Skeletal muscle tissue (tissue), 4 donors: ENCODE data around the gene FRMD4A. TPM values are rescaled to one million over a fixed set of nuclear protein-coding genes. Genes with fewer than 3 reads are reported as not detected.
"Not testable (repeated sequence)": the region's sequence is repeated elsewhere in the genome, so short reads cannot be mapped to it uniquely, and the experiment has no call there.

Experiments
- H3K27ac ChIP-seq: one replicate; pipeline ENCODE4 v1.7.0; 2013; ENCODE audit warnings: mild to moderate bottlenecking, low read depth, low read length, inconsistent platforms
- H3K27me3 ChIP-seq, 3 donors: one replicate each; pipeline ENCODE4 v1.7.0; 2013; ENCODE audit warnings: low read length in 3 of 3; ENCODE audit not compliant: control insufficient read depth in 3 of 3, insufficient read depth in 3 of 3
- H3K36me3 ChIP-seq, 3 donors: one replicate each; pipeline ENCODE4 v1.7.0; 2013; ENCODE audit warnings: low read length in 3 of 3; ENCODE audit not compliant: control insufficient read depth in 3 of 3, insufficient read depth in 3 of 3
- H3K4me1 ChIP-seq, 3 donors: one replicate each; pipeline ENCODE4 v1.7.0; 2013; ENCODE audit warnings: low read length in 3 of 3, mild to moderate bottlenecking in 3 of 3; ENCODE audit not compliant: control insufficient read depth in 3 of 3, insufficient read depth in 3 of 3
- H3K4me3 ChIP-seq, 3 donors: one replicate each; pipeline ENCODE4 v1.7.0; 2013; ENCODE audit warnings: low read length in 3 of 3
- H3K9ac ChIP-seq, 3 donors: one replicate each; pipeline ENCODE4 v1.7.0; 2013; ENCODE audit warnings: low read length in 3 of 3, mild to moderate bottlenecking in 3 of 3, moderate library complexity in 2 of 3, low read depth in 1 of 3
- H3K9me3 ChIP-seq, 3 donors: one replicate each; pipeline ENCODE4 v1.7.0; 2013; ENCODE audit warnings: low read length in 3 of 3; ENCODE audit not compliant: control insufficient read depth in 3 of 3
- total RNA-seq: library from RNA; depleted of rRNA; stranded (reverse); fragments of >200 nt; gene quantifications from one replicate; pipeline ENCODE4 v1.2.3, GENCODE V29; 2014
- donor health status: Osteomylitis.

FRMD4A gene
- total RNA-seq, 1 donor from 2014 or later: 19.3 TPM

DNA sequence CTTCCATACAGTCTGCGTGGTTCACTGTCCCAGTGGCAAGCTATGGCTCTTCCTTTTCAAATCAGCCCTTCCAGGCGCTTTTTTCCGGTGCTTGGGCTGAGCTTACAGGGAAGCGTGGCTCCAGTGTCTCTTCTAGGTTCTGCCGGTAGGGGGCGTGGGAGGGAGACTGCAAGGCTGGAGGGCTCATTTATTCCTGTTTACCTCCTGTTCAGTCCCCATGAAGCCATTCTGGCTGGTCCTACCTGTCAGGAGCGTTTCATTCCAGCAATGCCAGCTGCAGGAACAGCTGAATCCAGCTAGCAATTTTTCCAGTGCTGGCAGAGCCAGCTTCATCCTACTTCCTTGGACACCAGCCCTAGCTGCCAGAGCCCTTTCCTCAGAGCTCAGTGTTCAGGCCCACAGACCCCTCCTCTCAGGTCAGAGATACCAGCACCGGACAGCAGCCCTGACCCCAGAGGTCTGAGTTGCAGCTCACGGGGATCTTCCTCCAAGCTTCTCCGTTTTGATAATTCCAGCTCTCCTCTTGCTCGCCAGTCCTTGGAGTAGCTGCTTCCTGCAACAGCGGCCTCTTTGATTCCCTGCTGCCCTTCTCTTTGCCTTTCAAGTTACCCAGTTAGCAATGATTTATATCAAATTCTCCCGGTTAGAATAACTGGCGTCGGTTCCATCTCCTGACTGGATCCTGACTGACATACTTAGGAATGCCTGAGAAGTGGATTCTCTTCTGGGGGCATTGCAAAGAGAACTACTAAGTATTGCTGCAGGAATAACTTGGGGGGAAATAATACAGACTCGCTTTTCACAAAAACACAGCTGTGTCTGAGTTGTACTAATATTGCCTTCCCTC is 129.8 kb downstream of the FRMD4A start:
- Histone ChIP-seq H3K9ac (no peak overlapping the region), H3K36me3 (no peaks in the 10 kb centered on the region), H3K27ac (no peak overlapping the region), H3K9me3 (peaks cover 0 to 2% (median 0%) of the 10 kb centered on the region in 3 donors), H3K4me3 (no peak overlapping the region), H3K4me1 (no peaks in the 10 kb centered on the region), H3K27me3 (peaks cover 5 to 39% (median 13%) of the 10 kb centered on the region in 3 donors)

DNA sequence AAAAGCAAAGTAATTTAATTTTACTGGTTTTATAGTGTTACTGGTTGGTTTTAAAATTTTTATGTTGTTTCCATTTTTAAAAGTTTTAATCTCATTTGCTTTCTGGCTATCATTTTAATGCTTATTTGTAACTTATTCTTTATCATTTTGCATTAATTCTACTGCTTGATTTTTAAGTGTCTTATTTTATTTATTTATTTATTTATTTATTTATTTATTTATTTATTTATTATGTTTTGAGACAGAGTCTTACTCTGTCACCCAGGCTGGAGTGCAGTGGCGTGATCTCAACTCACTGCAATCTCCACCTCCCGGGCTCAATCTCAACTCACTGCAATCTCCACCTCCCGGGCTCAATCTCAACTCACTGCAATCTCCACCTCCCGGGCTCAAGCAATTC is 131.6 kb downstream of the FRMD4A start:
- H3K9me3 ChIP-seq, H3K4me1 ChIP-seq, H3K9ac ChIP-seq, H3K27ac ChIP-seq, H3K4me3 ChIP-seq, H3K36me3 ChIP-seq: not testable (repeated sequence)
- H3K27me3 ChIP-seq: peaks cover 5 to 38% (median 14%) of the 10 kb centered on the region in 3 donors

GRCh38 chr10:14198078-14198477 is 132.6 kb downstream of the FRMD4A start:
- H3K4me3 ChIP-seq: no peak overlapping the region
- peaks cover 0 to 2% (median 0%) of the 10 kb centered on the region in 3 donors for H3K9me3 ChIP-seq
- H3K9ac ChIP-seq: no peak overlapping the region
- no peak overlapping the region for H3K27ac ChIP-seq
- H3K27me3 ChIP-seq: peaks cover 5 to 38% (median 14%) of the 10 kb centered on the region in 3 donors
- no peaks in the 10 kb centered on the region for H3K36me3 ChIP-seq
- H3K4me1 ChIP-seq: no peaks in the 10 kb centered on the region

DNA sequence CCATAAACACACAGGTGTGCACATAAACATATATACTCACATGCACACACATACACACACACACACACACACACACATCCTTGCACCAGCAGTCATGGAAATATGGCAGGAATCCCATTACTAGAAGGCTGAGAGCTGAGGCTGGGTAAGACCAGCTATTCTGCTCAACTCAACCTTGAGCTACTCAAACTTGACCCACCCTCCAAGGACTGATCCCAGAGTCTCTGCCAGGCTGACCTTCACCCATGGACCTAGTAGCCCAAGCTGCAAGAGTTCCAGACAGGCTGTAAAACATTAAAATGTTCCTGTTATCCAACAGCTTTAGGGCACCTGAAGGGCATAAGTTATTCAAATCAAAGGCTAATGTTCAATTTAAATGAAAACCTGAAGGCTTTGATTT is 134.6 kb downstream of the FRMD4A start:
- Histone ChIP-seq H3K4me1 (no peaks in the 10 kb centered on the region), H3K9me3 (peaks cover 0 to 2% (median 0%) of the 10 kb centered on the region in 3 donors), H3K27ac (no peak overlapping the region), H3K36me3 (no peaks in the 10 kb centered on the region), H3K27me3 (peaks cover 5 to 29% (median 14%) of the 10 kb centered on the region in 3 donors), H3K9ac (no peak overlapping the region), H3K4me3 (no peak overlapping the region)

- Histone ChIP-seq H3K4me3 (no peak overlapping the region), H3K4me1 (no peaks in the 10 kb centered on the region), H3K36me3 (no peaks in the 10 kb centered on the region), H3K27ac (no peak overlapping the region), H3K9ac (no peak overlapping the region), H3K27me3 (peaks cover under 1 to 22% (median 14%) of the 10 kb centered on the region in 3 donors), H3K9me3 (peaks cover 0 to 2% (median 0%) of the 10 kb centered on the region in 3 donors)
These were observed 135.3 kb downstream of the FRMD4A start for GRCh38 chr10:14195433-14195832.

DNA sequence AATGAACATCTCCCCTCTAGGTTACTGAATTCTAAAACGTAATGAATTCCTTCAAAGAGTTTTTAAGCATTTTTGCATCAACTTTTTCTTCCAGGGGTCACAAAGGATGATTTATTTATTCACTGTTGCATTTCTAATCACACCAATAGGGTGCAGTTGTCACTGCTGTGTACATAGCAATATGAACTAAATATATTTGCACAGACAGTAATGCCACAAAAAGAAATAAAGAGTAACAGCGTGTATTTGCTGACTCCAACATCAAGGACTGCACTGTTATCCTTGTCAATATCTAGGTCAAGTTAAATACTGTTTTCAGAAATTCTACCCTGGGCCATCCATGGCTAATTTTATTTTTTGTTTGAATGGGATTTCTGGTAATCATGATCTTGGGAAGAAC is 138.0 kb downstream of the FRMD4A start:
- no peak overlapping the region for H3K4me3 ChIP-seq
- no peaks in the 10 kb centered on the region for H3K36me3 ChIP-seq
- peaks cover 0 to 12% (median 5%) of the 10 kb centered on the region in 3 donors for H3K27me3 ChIP-seq
- H3K9ac ChIP-seq: no peak overlapping the region
- peaks cover 0 to 2% (median 0%) of the 10 kb centered on the region in 3 donors for H3K9me3 ChIP-seq
- H3K27ac ChIP-seq: no peak overlapping the region
- no peaks in the 10 kb centered on the region for H3K4me1 ChIP-seq

DNA sequence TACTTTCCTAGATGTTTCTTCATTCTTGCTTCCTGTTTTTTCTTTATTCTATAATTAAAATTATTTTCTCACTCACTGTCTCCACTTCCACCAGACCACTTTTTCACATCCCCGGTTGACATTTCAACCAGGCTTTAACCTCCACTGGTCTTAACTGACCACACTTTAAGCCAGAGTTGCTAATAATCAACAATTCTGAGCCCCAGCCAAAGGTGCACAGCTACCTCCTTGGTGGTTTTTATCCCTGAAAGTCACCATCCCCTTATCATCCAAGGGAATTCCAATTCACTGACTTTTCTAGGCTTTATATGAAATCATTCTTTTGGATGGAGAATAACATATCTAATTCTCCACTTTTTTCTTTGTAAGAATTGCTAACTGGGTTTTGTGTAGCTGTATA is 138.9 kb downstream of the FRMD4A start:
- Histone ChIP-seq H3K4me3 (no peak overlapping the region), H3K9me3 (peaks cover 0 to 2% (median 0%) of the 10 kb centered on the region in 3 donors), H3K27ac (no peak overlapping the region), H3K27me3 (peaks cover 0 to 9% (median 5%) of the 10 kb centered on the region in 3 donors), H3K9ac (no peak overlapping the region), H3K36me3 (no peaks in the 10 kb centered on the region), H3K4me1 (no peaks in the 10 kb centered on the region)

- H3K27me3 ChIP-seq: peaks cover 0 to 8% (median 3%) of the 10 kb centered on the region in 3 donors
- no peaks in the 10 kb centered on the region for H3K9me3 ChIP-seq
- H3K4me1 ChIP-seq: no peaks in the 10 kb centered on the region
- H3K27ac ChIP-seq: no peak overlapping the region
- no peak overlapping the region for H3K9ac ChIP-seq
- no peaks in the 10 kb centered on the region for H3K36me3 ChIP-seq
- no peak overlapping the region for H3K4me3 ChIP-seq
These were observed 139.3 kb downstream of the FRMD4A start for GRCh38 chr10:14191407-14191806.

- H3K4me3 ChIP-seq: no peak overlapping the region
- H3K27ac ChIP-seq: no peak overlapping the region
- peaks cover 0 to 4% (median 0%) of the 10 kb centered on the region in 3 donors for H3K27me3 ChIP-seq
- no peaks in the 10 kb centered on the region for H3K9me3 ChIP-seq
- no peak overlapping the region for H3K9ac ChIP-seq
- H3K4me1 ChIP-seq: no peaks in the 10 kb centered on the region
- no peaks in the 10 kb centered on the region for H3K36me3 ChIP-seq
These were observed 140.0 kb downstream of the FRMD4A start for GRCh38 chr10:14190702-14191101.

DNA sequence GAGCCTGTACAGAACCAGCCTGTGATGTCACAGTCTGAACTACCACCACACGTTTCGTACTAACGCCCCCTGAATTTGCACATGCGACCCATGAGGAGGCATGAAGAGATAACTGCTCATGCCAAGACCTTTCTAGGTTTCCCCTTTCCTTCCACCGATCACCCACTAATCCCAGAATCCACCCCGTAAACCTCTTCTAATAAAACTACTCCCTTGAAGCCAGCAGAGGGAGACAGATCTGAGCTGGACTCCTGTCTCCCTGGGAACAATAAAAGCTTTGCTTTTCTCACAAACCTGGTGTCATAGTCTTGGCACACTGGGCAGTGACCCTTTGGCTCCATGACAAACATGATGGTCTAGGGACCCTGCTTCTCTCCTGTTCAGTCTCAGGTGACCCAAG is 144.5 kb downstream of the FRMD4A start:
- Histone ChIP-seq H3K4me1 (no peaks in the 10 kb centered on the region), H3K9me3 (no peaks in the 10 kb centered on the region), H3K36me3 (no peaks in the 10 kb centered on the region), H3K4me3 (no peak overlapping the region), H3K27me3 (peaks cover 0 to 8% (median 0%) of the 10 kb centered on the region in 3 donors), H3K27ac (no peak overlapping the region), H3K9ac (no peak overlapping the region)
